A549 treated with ZK216348 at 1 μM for 4 hours (cell line): ENCODE results near the gene BDNF. TPM values are rescaled to one million over a fixed set of nuclear protein-coding genes. Genes with fewer than 3 reads are reported as not detected.

Experiments used
- total RNA-seq: library from RNA; stranded (reverse); fragments of 200-300 nt; extraction: Qiagen RNA extraction; gene quantifications from 5 replicates; pipeline ENCODE4 v1.2.3, GENCODE V29; 2022; ENCODE audit warnings: low read depth

The BDNF gene
- total RNA-seq, result 6.7 to 10.1 TPM (median 8.4 TPM) in 5 replicates

DNA sequence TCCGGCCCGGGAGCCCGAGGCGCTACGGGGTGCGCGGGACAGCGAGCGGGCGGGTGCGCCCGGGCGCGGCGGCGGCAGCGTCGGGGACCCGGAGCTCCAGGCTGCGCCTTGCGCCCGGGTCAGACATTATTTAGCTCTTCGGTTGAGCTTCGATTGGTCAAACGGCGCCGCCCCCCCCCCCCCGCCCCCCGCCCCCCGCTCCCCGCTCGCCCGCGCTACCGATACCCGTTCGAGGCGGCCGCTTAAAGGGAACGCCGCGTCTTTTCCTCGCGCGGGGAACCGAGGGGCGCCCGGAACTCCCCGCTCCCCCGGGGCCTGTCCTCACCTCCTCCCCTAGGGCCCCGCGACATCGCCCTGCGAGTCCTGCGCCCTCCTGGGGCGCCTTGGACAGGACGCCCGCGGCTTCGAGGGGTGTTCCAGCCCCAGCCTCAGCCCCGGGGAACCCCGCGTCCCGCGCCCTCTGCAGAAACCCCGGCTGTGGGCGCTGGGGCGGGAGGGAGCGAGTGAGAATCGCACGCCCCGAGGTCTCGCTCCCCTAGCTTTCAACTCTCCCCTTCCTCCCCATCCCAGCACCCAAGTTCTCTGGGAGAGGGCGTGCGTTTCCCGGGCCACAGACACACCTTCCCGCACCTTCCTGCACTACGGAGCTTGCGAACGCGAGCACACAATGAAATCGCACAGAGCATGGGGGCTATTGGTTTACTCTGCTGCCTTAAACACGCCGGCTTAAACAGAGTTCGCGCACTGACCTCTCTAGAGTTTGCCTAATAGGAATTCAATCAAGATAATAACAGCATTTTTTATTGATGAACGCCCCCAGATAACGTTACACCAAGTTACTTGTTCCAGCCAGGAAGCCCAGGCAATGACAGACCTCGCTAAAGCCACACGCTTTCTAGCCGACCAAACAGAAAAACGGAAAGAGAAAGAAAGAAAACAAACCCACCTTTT is at the start of gene BDNF:
TSS of gene BDNF (minus strand) at position 105 of the 951 bp plus-strand sequence. CDS start 41,891 bp downstream, outside the sequence.

Other genes starting within 250 kb of the BDNF start
- 21.0 to 48.6 TPM (median 35.1 TPM) in 5 replicates for gene LGR4, start 227.7 kb downstream of the BDNF start, total RNA-seq
- 3.8 to 10.1 TPM (median 5.9 TPM) in 5 replicates for gene LIN7C, start 193.7 kb downstream of the BDNF start, total RNA-seq